HG03175 (cell line): ENCODE results near the gene INTS11.
"Not testable (repeated sequence)": the region's sequence is repeated elsewhere in the genome, so short reads cannot be mapped to it uniquely, and the experiment has no call there.

ENCODE experiments used
- ATAC-seq: cut with Tn5 transposase; IDR thresholded peaks from one replicate; pipeline ENCODE4 v1.9.1; 2021; ENCODE audit warnings: mild to moderate bottlenecking, moderate library complexity; ENCODE audit not compliant: unreplicated experiment

Gene INTS11

GRCh38 chr1:1324524-1325287 lies at the start of gene INTS11, which contains the start of gene CPTP:
Gene INTS11 (minus strand): TSS chr1:1324660. CDS start chr1:1324608, 52 bp downstream.
Gene CPTP (plus strand): TSS chr1:1324802. CDS start chr1:1326911, 2,109 bp downstream.
- peak; percentile 81 for ATAC-seq

- no peak for ATAC-seq
Measured at GRCh38 chr1:1373815-1374588, 49.5 kb upstream of the INTS11 start.

GRCh38 chr1:1373051-1373814 lies 48.8 kb upstream of the INTS11 start:
- no peak for ATAC-seq

GRCh38 chr1:1371746-1372711 lies 47.6 kb upstream of the INTS11 start:
- ATAC-seq = no peak

GRCh38 chr1:1371364-1371745 lies 46.9 kb upstream of the INTS11 start:
- ATAC-seq = no peak

DNA sequence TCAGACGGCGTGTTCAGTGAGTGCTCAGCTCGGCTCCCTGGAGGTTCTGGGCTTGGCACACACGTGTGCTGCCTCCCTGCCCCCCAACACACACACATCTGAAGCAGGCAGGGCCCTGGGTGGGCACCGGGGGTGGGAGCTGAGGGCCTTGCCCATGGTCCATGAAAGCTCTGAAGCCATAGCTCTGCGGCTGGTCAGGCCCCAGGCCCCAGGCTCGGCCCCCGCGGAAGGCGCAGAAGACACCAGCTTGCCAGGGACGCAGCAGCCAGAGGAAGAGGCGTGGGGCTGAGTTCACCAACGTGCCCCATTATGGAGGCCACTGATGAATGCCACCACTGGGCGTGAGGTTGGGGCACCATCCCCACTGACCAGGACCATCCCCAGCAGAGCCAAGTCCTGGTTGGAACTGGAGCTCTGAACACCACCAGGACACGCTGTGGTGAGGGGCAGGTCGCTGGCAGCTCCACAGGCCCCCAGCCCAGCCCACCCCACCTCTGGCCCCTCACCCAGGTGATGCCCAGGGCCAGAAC lies 46.4 kb upstream of the INTS11 start:
- ATAC-seq = no peak

- ATAC-seq = not testable (repeated sequence)
Measured at GRCh38 chr1:1370094-1370493, 45.6 kb upstream of the INTS11 start.

DNA sequence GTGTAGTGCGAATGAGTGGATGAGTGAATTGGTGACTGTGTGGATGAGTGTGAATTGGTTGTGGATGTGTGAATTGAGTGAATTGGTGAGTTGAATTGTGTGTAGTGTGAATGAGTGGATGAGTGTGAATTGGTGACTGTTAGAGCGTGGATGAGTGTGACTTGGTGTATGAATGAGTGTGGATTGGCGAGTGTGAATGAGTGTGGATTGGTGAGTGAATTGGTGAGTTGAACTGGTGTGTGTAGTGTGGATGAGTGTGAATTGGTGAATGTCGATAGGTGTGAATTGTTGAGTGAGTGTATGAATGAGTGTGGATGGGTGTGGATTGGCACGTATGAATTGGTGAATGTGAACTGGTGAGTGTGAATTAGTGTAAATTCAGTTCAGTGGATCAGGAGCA lies 42.9 kb upstream of the INTS11 start:
- ATAC-seq = no peak

GRCh38 chr1:1366699-1367066 lies 42.2 kb upstream of the INTS11 start:
- no peak for ATAC-seq

GRCh38 chr1:1365875-1366698 lies 41.6 kb upstream of the INTS11 start:
- ATAC-seq = no peak

DNA sequence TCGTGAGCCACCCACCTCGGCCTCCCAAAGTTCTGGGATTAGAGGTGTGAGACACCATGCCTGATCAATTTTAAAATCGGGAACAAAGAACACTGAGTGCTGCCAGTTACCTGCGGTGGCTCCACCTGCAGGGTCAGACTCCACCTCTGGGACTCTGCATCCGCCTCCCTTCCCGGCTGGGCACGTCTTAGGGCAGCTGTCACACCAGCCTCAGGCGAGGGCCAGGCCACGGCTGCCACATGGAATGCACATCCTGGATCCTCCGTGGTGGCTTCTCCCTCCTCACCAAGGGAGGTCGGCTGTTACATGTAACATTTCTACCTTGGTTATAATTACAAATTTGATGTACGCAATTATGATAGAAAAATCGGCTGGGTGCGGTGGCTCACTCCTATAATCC lies 39.8 kb upstream of the INTS11 start:
- no peak for ATAC-seq

- no peak for ATAC-seq
Measured at GRCh38 chr1:1361982-1362423, 37.5 kb upstream of the INTS11 start.

GRCh38 chr1:1361233-1361981 lies 36.9 kb upstream of the INTS11 start:
- no peak for ATAC-seq

DNA sequence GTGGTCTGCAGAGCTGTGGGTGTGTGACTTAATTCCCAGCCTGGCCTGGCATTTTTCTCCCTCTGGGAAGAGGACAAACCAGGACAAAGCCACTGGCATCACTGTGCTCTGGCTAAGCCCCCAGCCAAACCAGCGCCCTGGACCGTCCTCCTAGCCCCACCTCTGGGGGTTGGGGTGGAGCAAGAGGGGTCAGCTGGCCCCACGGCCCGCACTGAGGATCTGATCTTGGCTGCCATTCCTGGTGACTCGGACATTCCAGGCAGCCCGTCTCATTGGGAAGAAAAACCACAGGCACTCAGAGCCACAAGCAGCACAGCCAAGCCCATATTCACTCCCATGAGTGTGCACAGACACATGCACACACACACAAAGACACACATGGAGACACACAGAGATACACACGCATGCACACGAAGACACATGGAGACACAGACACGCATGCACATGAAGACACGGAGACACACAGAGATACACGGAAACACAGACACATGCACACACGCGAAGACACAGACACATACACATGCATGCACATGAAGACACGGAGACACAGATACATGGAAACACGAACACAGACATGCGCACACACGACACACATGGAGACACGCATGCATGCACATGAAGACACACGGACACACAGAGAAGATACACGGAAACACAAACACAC lies 36.2 kb upstream of the INTS11 start:
- no peak for ATAC-seq

DNA sequence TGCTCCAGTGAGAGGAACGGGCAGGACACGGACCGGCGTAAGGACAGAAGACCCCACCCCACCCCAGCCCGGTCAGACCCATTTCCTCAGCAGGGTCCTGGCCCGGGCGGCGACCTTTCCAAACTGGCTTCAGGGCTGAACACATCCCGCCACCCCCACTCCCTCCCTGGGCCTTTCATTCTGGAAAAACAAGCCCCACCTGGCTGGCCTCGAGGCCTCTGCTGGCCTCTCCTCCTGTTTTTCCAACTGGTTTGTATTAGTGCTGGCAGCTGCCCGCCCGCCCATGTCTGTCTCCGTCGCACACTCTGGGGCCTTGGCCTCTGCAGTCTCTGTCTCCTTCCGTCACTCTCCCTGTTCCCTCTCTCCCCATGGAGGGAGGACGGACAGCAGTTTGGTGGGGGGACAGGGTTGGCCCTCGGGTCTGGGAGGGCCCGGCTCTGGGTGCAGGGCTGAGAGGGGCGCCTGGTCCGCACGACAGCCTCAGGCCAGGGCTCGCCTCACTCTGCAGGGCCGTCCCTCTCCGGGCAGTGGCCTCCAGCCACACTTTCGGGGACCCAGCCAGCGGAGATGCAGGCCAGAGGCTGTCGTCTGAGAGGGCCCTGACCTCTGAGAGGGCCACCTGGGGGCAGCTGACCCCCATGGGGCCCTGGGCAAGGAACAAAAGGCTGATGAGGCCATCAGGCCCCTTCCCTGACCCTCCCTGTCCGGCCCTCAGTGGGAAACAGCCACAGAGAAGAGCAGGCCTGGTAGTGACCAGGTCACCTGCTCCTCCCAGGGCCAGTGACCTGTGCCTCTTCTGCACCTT lies 35.4 kb upstream of the INTS11 start:
- ATAC-seq = no peak

DNA sequence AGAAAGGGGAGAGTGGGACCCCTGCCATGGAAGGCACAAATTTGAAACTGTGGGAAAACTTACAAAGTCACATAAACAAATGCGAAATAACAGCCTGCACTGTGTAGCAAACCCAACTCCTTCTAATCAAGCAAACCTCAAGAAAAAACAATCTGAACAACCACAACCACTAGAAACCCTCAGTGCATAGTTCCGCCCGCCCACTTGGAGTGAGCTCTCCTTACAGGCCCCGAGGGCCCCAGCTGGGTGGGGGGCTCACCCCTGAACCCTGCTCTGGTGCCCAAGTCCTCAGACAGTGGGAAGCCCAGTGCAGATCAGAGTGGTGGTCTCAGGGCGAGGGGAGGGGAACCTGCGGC lies 34.8 kb upstream of the INTS11 start:
- no peak for ATAC-seq
